B cell (primary cell): ENCODE data around the gene DHDDS.

Source experiments
- EZH2 ChIP-seq: IDR thresholded peaks from 2 replicates; pipeline ENCODE4 v1.6.1; 2012; ENCODE audit warnings: borderline replicate concordance, low read depth, mild to moderate bottlenecking, moderate library complexity, low read length; ENCODE audit not compliant: insufficient read depth, poor library complexity, severe bottlenecking
- TF ChIP-seq, protein P1 (sequence below): fragments of 200-600 bp; IDR thresholded peaks from one replicate; pipeline ENCODE4 v1.8.0; 2022; ENCODE audit warnings: antibody characterized with exemption, mild to moderate bottlenecking

DNA sequence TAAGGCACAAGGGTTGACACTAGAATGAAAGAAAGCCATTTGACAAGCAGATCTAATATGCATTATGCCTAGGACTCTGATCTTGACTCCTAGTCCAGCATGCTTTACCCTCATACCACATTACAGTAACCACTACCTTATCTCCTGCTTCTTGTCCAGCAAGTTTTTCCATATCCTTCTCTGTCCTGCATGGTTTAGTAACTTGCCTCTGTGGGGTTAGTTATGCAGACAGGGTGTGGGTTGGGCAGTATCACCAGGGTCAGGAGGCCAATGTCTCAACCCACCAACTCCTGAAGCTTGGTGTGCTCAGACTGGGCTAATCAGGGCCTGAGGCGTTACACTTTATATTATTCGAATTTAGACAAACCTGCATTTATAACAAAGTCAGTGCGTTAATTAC lies 18.8 kb downstream of the DHDDS start:
- TF ChIP-seq EZH2: no peak
- TF ChIP-seq, protein P1, sequence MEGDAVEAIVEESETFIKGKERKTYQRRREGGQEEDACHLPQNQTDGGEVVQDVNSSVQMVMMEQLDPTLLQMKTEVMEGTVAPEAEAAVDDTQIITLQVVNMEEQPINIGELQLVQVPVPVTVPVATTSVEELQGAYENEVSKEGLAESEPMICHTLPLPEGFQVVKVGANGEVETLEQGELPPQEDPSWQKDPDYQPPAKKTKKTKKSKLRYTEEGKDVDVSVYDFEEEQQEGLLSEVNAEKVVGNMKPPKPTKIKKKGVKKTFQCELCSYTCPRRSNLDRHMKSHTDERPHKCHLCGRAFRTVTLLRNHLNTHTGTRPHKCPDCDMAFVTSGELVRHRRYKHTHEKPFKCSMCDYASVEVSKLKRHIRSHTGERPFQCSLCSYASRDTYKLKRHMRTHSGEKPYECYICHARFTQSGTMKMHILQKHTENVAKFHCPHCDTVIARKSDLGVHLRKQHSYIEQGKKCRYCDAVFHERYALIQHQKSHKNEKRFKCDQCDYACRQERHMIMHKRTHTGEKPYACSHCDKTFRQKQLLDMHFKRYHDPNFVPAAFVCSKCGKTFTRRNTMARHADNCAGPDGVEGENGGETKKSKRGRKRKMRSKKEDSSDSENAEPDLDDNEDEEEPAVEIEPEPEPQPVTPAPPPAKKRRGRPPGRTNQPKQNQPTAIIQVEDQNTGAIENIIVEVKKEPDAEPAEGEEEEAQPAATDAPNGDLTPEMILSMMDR: no peak
